B cell (primary cell): Measurements from ENCODE around the gene PTPRO.

ENCODE experiments used
- EZH2 ChIP-seq: IDR thresholded peaks from 2 replicates; pipeline ENCODE4 v1.6.1; 2012; ENCODE audit warnings: borderline replicate concordance, low read depth, mild to moderate bottlenecking, moderate library complexity, low read length; ENCODE audit not compliant: insufficient read depth, poor library complexity, severe bottlenecking
- TF ChIP-seq, protein P1 (sequence below): fragments of 200-600 bp; IDR thresholded peaks from one replicate; pipeline ENCODE4 v1.8.0; 2022; ENCODE audit warnings: antibody characterized with exemption, mild to moderate bottlenecking

DNA sequence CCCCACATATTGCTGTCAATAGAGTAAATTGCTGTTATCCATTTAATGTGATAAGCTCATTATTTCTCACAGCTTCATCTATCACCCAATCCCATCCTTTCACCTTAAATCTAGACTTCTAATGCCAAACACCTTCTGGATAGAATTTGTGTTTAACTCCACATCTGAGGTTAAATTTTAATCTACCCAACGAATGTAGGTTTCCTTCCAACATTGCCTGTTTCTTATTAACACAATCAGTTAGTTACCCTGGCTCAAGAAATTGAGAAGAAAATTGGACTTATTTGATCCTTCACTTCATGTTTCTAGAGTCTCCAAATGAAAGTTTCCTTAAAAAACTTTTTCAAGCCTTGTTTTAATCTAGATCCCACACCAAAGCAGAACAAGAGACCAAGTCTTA, 67.3 kb downstream of the PTPRO start:
- TF ChIP-seq, protein P1, sequence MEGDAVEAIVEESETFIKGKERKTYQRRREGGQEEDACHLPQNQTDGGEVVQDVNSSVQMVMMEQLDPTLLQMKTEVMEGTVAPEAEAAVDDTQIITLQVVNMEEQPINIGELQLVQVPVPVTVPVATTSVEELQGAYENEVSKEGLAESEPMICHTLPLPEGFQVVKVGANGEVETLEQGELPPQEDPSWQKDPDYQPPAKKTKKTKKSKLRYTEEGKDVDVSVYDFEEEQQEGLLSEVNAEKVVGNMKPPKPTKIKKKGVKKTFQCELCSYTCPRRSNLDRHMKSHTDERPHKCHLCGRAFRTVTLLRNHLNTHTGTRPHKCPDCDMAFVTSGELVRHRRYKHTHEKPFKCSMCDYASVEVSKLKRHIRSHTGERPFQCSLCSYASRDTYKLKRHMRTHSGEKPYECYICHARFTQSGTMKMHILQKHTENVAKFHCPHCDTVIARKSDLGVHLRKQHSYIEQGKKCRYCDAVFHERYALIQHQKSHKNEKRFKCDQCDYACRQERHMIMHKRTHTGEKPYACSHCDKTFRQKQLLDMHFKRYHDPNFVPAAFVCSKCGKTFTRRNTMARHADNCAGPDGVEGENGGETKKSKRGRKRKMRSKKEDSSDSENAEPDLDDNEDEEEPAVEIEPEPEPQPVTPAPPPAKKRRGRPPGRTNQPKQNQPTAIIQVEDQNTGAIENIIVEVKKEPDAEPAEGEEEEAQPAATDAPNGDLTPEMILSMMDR: no peak
- no peak for TF ChIP-seq EZH2
